GM12864 (cell line): ENCODE results near the gene MAPT.

ENCODE experiments used
- DNase-seq: peaks from one replicate; pipeline ENCODE4 v3.0.0-alpha.2; 2011; ENCODE audit warnings: low read depth
- H3K4me3 ChIP-seq: 2 replicates; pipeline ENCODE4 v1.5.1; 2011; ENCODE audit warnings: mild to moderate bottlenecking, low read depth, low read length, control low read depth
- CTCF ChIP-seq: IDR thresholded peaks from 2 replicates; pipeline ENCODE4 v1.5.1; 2011; ENCODE audit warnings: low read depth, mild to moderate bottlenecking, moderate library complexity, low read length, control low read depth, inconsistent platforms; ENCODE audit errors: missing control alignments

MAPT gene

GRCh38 chr17:45969726-45970125, 75.4 kb downstream of the MAPT start:
- TF ChIP-seq CTCF = no peak
- no peak overlapping the region for H3K4me3 ChIP-seq
- no peak for DNase-seq

GRCh38 chr17:45970659-45971058, 76.3 kb downstream of the MAPT start:
- no peak overlapping the region for H3K4me3 ChIP-seq
- no peak for TF ChIP-seq CTCF
- DNase-seq = no peak

GRCh38 chr17:45971698-45972141, 77.4 kb downstream of the MAPT start:
- no peak overlapping the region for H3K4me3 ChIP-seq
- no peak for DNase-seq
- peak; percentile 20 for TF ChIP-seq CTCF

- no peak for TF ChIP-seq CTCF
- no peak overlapping the region for H3K4me3 ChIP-seq
- DNase-seq = no peak
Observed at GRCh38 chr17:45972531-45972930, 78.2 kb downstream of the MAPT start.

GRCh38 chr17:45973099-45973780, 78.9 kb downstream of the MAPT start:
- no peak for DNase-seq
- TF ChIP-seq CTCF = no peak

GRCh38 chr17:45973946-45974859, 79.8 kb downstream of the MAPT start:
- TF ChIP-seq CTCF = no peak
- no peak overlapping the region for H3K4me3 ChIP-seq
- no peak for DNase-seq

More at GRCh38 chr17:45973099-45973780, 78.9 kb downstream of the MAPT start:
- H3K4me3 ChIP-seq = no peak overlapping the region
